SK-N-SH (cell line): ENCODE data around the gene SNTG2.

Source experiments
- CTCF ChIP-seq: fragments of 200-600 bp; sonication (generic); IDR thresholded peaks from 2 replicates; pipeline ENCODE4 v1.6.1; 2017; ENCODE audit warnings: antibody characterized with exemption, mild to moderate bottlenecking, moderate library complexity
- GABPA ChIP-seq: IDR thresholded peaks from 2 replicates; pipeline ENCODE4 v1.4.0; 2012; ENCODE audit warnings: low read depth, mild to moderate bottlenecking
- MEF2A ChIP-seq: IDR thresholded peaks from 2 replicates; pipeline ENCODE4 v1.4.0; 2012; ENCODE audit warnings: low read depth, borderline replicate concordance

- TF ChIP-seq MEF2A, result no peak
- no peak for TF ChIP-seq GABPA
- TF ChIP-seq CTCF, result no peak
Observed at GRCh38 chr2:1262609-1263008, 312.0 kb downstream of the SNTG2 start.
